NOMO-1 treated with DMSO at 0.1 percent for 48 hours (cell line): Measurements from ENCODE around the gene FUS.
A peak's percentile ranks its signal among the peaks of the same experiment; 100 is the strongest.
"Not testable (repeated sequence)": the region's sequence is repeated elsewhere in the genome, so short reads cannot be mapped to it uniquely, and the experiment has no call there.

ENCODE experiments used
- DNase-seq: peaks from one replicate; lab custom pipeline; 2025; ENCODE audit not compliant: unreplicated experiment; lab: John Stamatoyannopoulos, UW

The FUS gene

DNA sequence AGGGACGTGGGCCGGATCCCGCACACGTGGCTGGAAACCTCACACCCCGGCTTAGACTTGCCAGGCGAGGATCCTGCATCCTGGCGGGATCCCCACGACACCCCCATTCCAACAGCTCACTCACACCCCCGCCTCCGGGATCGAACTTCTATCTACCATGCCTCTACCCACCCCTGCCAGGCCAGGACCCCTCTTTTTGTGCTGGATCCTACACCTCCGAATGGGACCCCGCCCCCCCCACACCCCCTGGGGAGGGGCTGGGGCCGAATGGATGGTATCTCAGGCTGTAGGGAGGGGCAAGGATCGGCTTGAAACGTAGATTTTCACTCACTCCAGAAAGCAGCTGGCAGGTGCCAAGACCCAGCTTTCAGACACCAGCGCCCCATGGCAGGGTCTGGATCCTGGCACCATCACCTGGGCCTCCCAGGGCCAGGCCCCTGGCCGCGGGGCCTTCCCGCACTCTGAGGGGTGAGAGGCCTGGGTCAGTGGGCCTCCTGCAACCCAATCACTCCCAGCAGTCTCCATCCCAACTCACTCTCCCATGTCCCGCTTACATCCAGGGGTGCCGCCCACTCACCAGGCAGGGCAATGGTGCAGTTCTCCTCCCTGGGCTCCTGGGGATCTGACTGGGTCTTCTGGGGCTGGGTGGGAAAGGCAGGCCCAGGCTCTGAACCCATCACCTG, 36.8 kb upstream of the FUS start:
- no peak for DNase-seq

DNA sequence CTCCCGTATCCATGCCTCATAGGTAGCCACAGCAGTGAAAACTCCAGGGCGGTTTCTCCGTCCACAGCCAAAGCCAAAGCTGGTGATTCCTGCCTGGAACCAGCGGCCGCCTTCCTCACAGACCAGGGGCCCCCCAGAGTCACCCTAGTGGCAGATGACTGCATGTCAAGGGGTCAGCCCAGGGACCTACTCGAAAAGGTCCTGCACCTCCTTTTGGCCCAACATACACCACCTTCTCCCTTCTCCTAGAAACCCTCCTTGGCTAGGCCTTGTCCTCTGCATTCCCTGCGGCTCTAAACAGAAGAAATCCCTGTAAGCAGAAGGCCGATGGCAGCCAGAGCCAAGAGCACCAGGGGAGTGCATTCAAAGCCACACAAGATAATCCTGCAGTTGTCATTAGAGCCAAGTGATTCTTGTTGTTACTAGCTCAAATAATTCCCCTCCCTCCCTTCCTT, 36.2 kb upstream of the FUS start:
- no peak for DNase-seq

DNA sequence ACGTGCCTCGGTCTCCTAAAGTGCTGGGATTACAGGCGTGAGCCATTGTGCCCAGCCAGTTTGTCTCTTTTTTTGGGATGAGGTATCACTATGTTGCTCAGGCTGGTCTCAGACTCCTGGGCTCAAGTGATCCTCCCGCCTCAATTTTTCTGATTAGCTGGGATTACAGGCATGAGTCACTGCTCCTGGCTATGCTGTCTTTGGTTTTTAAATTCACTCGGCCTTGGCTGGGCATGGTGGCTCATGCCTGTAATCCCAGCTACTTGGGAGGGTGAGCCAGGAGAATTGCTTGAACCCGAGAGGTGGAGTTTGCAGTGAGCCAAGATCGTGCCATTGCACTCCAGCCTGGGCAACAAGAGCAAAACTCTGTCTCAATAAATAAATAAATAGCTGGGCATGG, 35.5 kb upstream of the FUS start:
- not testable (repeated sequence) for DNase-seq

DNA sequence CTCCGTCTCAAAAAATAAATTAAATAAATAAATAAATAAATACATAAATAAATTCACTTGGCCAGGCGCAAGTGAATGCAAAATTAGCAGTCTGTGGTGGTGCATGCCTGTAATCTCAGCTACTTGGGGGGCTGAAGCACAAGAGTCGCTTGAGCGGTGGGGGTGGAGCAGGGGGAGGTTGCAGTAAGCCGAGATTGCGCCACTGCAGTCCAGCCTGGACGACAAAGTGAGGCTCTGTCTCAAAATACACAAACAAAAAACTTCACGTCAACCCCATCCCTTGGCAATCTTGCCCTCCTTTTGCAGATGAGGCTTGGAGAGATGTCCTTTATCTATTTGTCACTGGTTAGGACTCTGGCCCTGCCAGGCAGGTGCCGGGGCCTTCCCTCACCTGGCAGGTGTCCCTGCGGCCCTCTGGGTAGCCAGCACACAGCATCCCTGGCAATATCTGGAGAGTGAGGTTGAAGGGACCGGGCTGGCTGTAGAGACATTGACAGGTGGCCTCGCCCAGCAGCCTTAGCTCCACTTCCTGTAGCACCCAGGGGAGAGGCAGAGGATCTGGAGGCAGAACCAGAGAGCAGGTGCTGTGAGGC, 34.4 kb upstream of the FUS start:
- DNase-seq = no peak

GRCh38 chr16:31147574-31147973, 32.4 kb upstream of the FUS start:
- DNase-seq = no peak

GRCh38 chr16:31148281-31148728, 31.6 kb upstream of the FUS start:
- DNase-seq = no peak

DNA sequence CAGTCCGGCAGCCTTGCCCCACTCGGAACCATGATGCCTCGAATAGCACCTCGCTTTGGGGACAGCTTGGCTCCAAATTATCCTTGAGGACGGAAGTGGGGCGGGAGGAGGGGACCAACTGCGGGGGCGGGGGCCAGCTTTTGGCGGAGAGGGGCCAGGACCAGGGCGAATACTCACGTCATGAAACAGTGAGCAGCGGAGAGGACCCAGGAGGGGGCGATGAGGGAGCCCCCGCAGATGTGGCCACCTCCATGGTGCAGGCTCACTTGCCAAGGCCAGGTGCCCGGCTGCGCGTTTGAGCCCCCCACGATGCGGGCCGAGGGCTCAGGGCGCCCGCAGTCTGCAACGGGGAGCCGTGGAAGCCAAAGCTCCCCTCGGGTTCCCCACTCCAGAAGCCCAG, 31.0 kb upstream of the FUS start:
- DNase-seq = no peak

- no peak for DNase-seq
Measured at GRCh38 chr16:31149332-31149731, 30.6 kb upstream of the FUS start.

- no peak for DNase-seq
Measured at GRCh38 chr16:31149894-31150890, 29.7 kb upstream of the FUS start, which contains the start of gene PRSS36. PRSS36 (minus strand) TSS chr16:31150066; CDS start chr16:31150035, 31 bp downstream.

GRCh38 chr16:31150976-31151375, 29.0 kb upstream of the FUS start:
- DNase-seq = peak; percentile 39

DNA sequence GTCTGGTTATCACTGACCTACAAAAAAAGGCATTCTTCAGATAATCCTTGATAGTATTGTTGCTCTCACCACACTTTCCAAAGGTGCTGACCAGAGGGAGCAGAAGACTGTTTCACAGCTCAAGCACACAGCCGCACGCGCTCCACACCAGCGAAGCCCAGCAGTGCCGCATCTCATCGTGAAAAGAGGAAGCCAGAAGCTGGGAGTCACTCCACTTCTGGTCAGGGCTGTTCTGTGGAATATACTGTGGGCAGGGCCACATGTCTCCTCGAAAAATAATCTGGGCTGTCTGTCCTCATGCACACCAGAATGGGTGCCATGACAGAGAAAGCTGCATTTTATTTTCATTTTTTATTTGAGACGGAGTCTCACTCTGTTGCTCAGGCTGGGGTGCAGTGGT, 22.8 kb upstream of the FUS start:
- peak; percentile 73 for DNase-seq

DNA sequence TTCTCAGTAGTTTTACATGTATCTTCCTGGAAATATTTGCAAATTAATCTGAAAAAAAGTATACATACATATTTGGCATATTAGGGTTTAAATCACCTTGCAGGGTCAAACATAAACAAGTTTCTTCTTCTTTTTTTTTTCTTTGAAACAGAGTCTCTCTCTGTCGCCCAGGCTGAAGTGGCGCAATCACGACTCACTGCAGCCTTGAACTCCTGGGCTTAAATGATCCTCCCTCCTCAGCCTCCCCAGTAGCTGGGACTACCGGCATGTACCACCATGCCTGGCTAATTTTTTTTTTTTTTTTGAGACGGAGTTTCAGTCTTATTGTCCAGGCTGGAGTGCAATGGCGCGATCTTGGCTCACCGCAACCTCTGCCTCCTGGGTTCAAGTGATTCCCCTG, 12.6 kb upstream of the FUS start:
- DNase-seq = no peak

DNA sequence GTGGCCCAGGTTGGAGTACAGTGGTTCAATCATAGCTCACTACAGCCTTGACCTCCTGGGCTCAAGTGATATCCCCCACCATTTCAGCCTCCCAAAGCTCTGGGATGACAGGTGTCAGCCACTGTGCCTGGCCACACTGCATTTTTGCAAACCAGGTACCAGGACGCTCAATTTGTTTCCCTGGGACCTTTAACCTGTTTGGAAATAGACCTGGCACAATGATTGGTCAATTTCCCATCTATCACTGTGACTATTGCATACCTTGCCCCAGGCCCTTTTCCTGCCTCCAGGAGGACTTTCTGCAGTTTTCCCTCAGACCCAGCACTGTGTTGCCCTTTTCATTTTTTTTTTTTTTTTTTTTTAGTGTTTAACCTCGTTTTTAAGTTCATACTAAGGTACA, 11.1 kb upstream of the FUS start:
- DNase-seq = no peak

- not testable (repeated sequence) for DNase-seq
Measured at GRCh38 chr16:31170048-31170447, 9.9 kb upstream of the FUS start.

GRCh38 chr16:31177136-31177535, 2.8 kb upstream of the FUS start:
- no peak for DNase-seq

DNA sequence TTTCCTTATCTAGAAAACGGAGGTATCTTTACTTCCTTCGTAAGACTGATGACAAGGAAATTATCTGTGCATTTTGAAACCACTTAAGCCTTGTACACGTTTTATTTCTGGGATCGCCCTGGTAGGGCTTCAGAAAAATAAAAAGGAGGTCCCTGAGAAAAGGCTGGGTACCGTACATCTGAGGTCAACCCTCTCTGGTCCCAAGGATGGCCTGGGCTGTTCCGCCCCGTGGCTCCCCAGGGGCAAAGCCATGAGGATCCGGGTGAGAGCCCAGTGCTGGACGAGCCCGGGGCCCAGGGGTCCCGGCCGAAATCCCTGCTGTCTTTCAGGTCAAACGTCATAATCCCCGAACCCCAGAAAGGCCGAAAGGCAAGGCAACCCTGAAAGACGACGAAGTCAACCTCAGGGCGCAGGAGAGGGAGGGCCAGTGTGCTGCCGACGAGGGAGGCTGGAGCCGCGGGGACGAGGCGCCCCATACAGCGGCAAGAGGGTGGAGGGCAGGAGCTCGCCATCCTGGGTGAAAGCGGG, 656 bp upstream of the FUS start:
- no peak for DNase-seq

DNA sequence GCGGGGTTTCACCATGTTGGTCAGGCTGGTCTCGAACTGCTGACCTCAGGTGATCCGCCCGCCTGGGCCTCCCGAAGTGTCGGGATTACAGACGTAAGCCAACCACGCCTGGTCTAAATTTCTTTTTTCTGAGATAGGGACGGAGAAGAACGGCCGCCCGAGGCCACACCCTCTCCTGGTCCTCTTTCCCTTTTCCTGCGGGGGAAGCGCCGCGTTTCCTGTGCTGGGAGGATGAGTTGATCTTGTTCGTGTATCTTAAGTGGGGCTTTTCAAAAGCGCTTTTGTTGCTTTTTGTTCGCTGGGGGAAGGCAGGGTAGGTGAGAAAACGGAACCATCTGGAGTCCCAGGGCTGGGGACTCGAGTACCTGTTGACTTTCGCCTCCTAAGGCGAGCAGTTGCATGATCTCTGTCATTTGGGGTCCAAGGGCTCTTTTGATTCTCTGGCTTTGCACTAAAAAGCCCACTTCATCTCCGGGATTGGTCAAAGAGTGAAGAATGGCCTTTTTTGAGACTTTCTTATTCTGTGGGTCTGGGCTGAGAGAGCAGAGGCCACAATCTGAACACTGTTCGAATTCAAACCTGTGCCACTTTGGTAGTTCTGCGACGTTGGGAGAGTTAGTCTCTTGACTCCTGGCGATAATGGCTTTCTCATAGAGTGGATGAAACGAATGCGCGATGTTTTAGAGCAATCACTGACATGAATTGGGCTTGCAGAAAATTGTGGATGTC, 1.3 kb downstream of the FUS start:
- no peak for DNase-seq

DNA sequence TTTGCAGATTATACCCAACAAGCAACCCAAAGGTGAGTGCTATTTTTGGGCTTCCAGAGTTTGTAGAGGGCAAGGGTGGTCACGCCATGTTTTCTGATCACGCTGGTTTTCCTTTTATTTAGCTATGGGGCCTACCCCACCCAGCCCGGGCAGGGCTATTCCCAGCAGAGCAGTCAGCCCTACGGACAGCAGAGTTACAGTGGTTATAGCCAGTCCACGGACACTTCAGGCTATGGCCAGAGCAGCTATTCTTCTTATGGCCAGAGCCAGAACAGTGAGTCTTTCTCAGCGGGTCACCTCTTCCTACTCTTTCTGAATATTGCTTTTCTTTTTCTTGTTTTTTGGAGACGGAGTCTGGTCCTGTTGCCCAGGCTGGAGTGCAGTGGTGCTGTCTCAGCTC, 2.5 kb downstream of the FUS start:
- DNase-seq = no peak

- DNase-seq = no peak
Measured at GRCh38 chr16:31183432-31184428, 3.8 kb downstream of the FUS start.
